SK-N-SH (cell line): ENCODE results near the gene LDAH. TPM values are rescaled to one million over a fixed set of nuclear protein-coding genes. Genes with fewer than 3 reads are reported as not detected.

ENCODE experiments used
- CTCF ChIA-PET: fragments of 300-600, 350-600 bp; formaldehyde crosslinking; extraction: SDS; loops from one replicate; lab custom pipeline; 2021; lab: Yijun Ruan, JAX
- POLR2A ChIA-PET: fragments of 350-600 bp; sonication (Branson Sonifier 250); formaldehyde crosslinking; extraction: SDS; loops from one replicate; lab custom pipeline; 2020; ENCODE audit warnings: antibody characterized with exemption, inconsistent platforms; lab: Yijun Ruan, JAX
- DNase-seq: peaks from one replicate; pipeline ENCODE4 v3.0.0; 2012
- H2AFZ ChIP-seq: fragments of 200-600 bp; sonication (generic); 2 replicates; pipeline ENCODE4 v1.8.1; 2016; ENCODE audit warnings: antibody characterized with exemption, mild to moderate bottlenecking, low read depth
- H3F3A ChIP-seq: fragments of 200-600 bp; sonication (generic); replicated peaks from 2 replicates; pipeline ENCODE3; 2016; ENCODE audit warnings: antibody characterized with exemption, mild to moderate bottlenecking; ENCODE audit not compliant: insufficient read depth
- H3K27ac ChIP-seq, 2 experiments: fragments of 200-500 bp in 1 of 2; fragments of 200-600 bp in 1 of 2; sonication (Bioruptor generic) in 1 of 2; sonication (generic), shearing (Covaris generic) in 1 of 2; 2 replicates each; pipeline versions ENCODE4 v1.5.1 to v1.6.1; 2014 to 2016; ENCODE audit warnings: low read depth in 2 of 2, inconsistent platforms in 1 of 2, low read length in 1 of 2, mild to moderate bottlenecking in 1 of 2, mixed read lengths in 1 of 2
- H3K27me3 ChIP-seq: fragments of 200-600 bp; sonication (generic), shearing (Covaris generic); 2 replicates; pipeline ENCODE4 v1.6.1; 2016; ENCODE audit warnings: mixed run types; ENCODE audit not compliant: insufficient read depth
- H3K36me3 ChIP-seq, 2 experiments: fragments of 200-500 bp in 1 of 2; fragments of 200-600 bp in 1 of 2; sonication (Bioruptor generic) in 1 of 2; sonication (generic) in 1 of 2; replicated peaks in 1 of 2; 2 replicates each; pipeline versions ENCODE3 to v1.5.1; 2014 to 2016; ENCODE audit warnings: low read length in 1 of 2, mild to moderate bottlenecking in 1 of 2; ENCODE audit not compliant: insufficient read depth in 2 of 2, control insufficient read depth in 1 of 2
- H3K4me1 ChIP-seq, 2 experiments: fragments of 200-500 bp in 1 of 2; fragments of 200-600 bp in 1 of 2; sonication (Bioruptor generic) in 1 of 2; sonication (generic), shearing (Covaris generic) in 1 of 2; 2 replicates each; pipeline versions ENCODE4 v1.5.1 to v1.6.1; 2014 to 2016; ENCODE audit warnings: low read depth in 1 of 2, low read length in 1 of 2, mixed run types in 1 of 2; ENCODE audit not compliant: insufficient read depth in 2 of 2, control insufficient read depth in 1 of 2
- H3K4me2 ChIP-seq: fragments of 200-600 bp; sonication (generic), shearing (Covaris generic); 2 replicates; pipeline ENCODE4 v1.6.1; 2017; ENCODE audit warnings: mixed run types
- H3K4me3 ChIP-seq, 2 experiments: fragments of 200-500 bp in 1 of 2; fragments of 200-600 bp in 1 of 2; sonication (Bioruptor generic) in 1 of 2; sonication (generic), shearing (Covaris generic) in 1 of 2; 2 replicates each; pipeline versions ENCODE4 v1.5.1 to v1.8.1; 2014 to 2016; ENCODE audit warnings: low read depth in 2 of 2, inconsistent platforms in 1 of 2, low read length in 1 of 2, mild to moderate bottlenecking in 1 of 2, mixed read lengths in 1 of 2, moderate library complexity in 1 of 2
- H3K79me2 ChIP-seq: fragments of 200-600 bp; sonication (generic); 2 replicates; pipeline ENCODE4 v1.8.1; 2017; ENCODE audit warnings: mild to moderate bottlenecking; ENCODE audit not compliant: insufficient read depth
- H3K9ac ChIP-seq: fragments of 200-600 bp; sonication (generic); 2 replicates; pipeline ENCODE4 v1.6.1; 2017; ENCODE audit warnings: mixed run types
- H3K9me2 ChIP-seq: fragments of 200-600 bp; sonication (generic); 2 replicates; pipeline ENCODE4 v1.6.1; 2017; ENCODE audit warnings: mixed run types
- H3K9me3 ChIP-seq: fragments of 200-600 bp; sonication (generic); 2 replicates; pipeline ENCODE4 v1.6.1; 2017; ENCODE audit warnings: mixed run types, mild to moderate bottlenecking, moderate library complexity
- H4K20me1 ChIP-seq: fragments of 200-600 bp; sonication (generic); 2 replicates; pipeline ENCODE4 v1.6.1; 2017; ENCODE audit warnings: mild to moderate bottlenecking, mixed run types; ENCODE audit not compliant: insufficient read depth
- CHD2 ChIP-seq: fragments of 150-350 bp; IDR thresholded peaks from 2 replicates; pipeline ENCODE4 v1.6.1; 2018; ENCODE audit warnings: low read length; ENCODE audit not compliant: partially characterized antibody
- EP300 ChIP-seq, 2 experiments: IDR thresholded peaks; 2 replicates each; pipeline versions ENCODE4 v1.4.0 to v1.6.1; 2012; ENCODE audit warnings: borderline replicate concordance in 1 of 2, low read depth in 1 of 2, low read length in 1 of 2
- JUND ChIP-seq: IDR thresholded peaks from 2 replicates; pipeline ENCODE4 v1.4.0; 2012
- POLR2AphosphoS5 ChIP-seq: IDR thresholded peaks from 2 replicates; pipeline ENCODE4 v1.6.1; 2012; ENCODE audit warnings: low read depth, low read length
- RAD21 ChIP-seq: IDR thresholded peaks from 2 replicates; pipeline ENCODE4 v1.6.1; 2012; ENCODE audit warnings: mild to moderate bottlenecking, low read length
- SMC3 ChIP-seq: IDR thresholded peaks from 2 replicates; pipeline ENCODE4 v1.6.1; 2012; ENCODE audit warnings: low read depth, low read length, improper control_type of control experiment
- TAF1 ChIP-seq: IDR thresholded peaks from 2 replicates; pipeline ENCODE4 v1.6.1; 2012; ENCODE audit warnings: low read depth, mild to moderate bottlenecking, low read length, moderate library complexity, borderline replicate concordance
- TCF12 ChIP-seq: IDR thresholded peaks from 2 replicates; pipeline ENCODE4 v1.4.0; 2012
- YY1 ChIP-seq: IDR thresholded peaks from 2 replicates; pipeline ENCODE4 v1.4.0; 2012; ENCODE audit warnings: low read depth, mild to moderate bottlenecking
- WGBS: methylation state at CpG from one replicate; pipeline ENCODE4 v1.1.6; 2017; ENCODE audit warnings: low lambda C conversion rate; 5-methylcytosine and 5-hydroxymethylcytosine counted together
- polyA plus RNA-seq, 3 experiments: library from polyadenylated mRNA; depleted of rRNA; stranded (reverse); fragments of >200 nt; gene quantifications; 2 replicates each; pipeline ENCODE4 v1.2.3, GENCODE V29; 2012
- TF ChIP-seq, protein P1 (sequence below): IDR thresholded peaks from 2 replicates; pipeline ENCODE4 v1.4.0; 2012; ENCODE audit warnings: low read depth, borderline replicate concordance

LDAH gene
- polyA plus RNA-seq, 1 of the 3 experiments (the other 2 are of a cell fraction) = 12.7 TPM

DNA sequence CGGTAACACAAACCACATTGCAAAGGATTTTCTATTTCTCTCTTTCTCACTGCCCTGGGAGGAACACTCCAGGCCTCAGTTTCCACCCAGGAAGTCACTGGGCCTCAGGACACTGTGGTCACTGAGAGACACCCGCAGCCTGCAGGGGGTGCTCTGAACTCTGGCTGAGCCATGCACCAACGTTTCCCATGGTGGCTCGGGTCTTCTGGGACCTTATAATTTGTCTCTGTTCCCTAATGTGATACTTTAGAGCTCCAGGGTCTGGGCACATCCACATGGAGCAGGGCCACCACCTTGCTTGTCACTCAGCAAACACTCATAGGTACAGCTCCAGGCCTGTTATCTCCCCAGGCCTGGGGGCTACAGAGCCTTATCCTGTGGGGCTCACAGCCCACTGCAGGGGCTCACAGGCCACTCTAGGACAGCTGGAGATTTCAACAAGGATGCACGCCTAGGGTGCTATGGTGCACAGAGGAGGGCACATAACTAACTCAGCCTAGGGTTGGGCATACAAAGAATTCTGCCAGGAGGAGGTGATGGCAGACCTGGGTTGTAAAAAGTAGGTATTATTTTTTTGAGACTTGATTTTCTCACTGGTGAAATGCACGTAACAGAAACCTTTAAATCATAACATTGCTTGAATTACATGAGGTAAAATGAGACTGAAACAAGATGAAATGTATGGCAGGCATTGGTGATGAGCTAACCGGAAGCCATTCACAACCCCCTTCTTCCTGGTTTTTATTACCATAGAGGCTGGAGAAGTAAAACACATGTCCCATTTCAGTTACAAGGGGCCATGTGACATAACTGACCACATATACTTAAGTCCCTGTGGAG, 169.0 kb downstream of the LDAH start:
- no peak overlapping the region for H3K27ac ChIP-seq
- H3K4me3 ChIP-seq = no peak overlapping the region
- TF ChIP-seq JUND (no peak), YY1 (no peak), SMC3 (no peak), TAF1 (no peak), TCF12 (no peak), RAD21 (no peak), POLR2AphosphoS5 (no peak), CHD2 (no peak)
- TF ChIP-seq, protein P1, sequence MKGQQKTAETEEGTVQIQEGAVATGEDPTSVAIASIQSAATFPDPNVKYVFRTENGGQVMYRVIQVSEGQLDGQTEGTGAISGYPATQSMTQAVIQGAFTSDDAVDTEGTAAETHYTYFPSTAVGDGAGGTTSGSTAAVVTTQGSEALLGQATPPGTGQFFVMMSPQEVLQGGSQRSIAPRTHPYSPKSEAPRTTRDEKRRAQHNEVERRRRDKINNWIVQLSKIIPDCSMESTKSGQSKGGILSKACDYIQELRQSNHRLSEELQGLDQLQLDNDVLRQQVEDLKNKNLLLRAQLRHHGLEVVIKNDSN = no peak
- H3K36me3 ChIP-seq = no peaks in the 10 kb centered on the region
- no peaks in the 10 kb centered on the region for H3K9me3 ChIP-seq
- no peak overlapping the region for H3K4me2 ChIP-seq
- no peak overlapping the region for H2AFZ ChIP-seq
- no peaks in the 10 kb centered on the region for H3F3A ChIP-seq
- H3K9ac ChIP-seq = no peak overlapping the region
- H3K79me2 ChIP-seq = no peaks in the 10 kb centered on the region
- no peak for DNase-seq
- H3K4me1 ChIP-seq = peaks cover 13 to 18% of the 10 kb centered on the region in 2 experiments; a peak in 2 of 4 replicates
- H4K20me1 ChIP-seq = no peaks in the 10 kb centered on the region
- H3K27me3 ChIP-seq = peaks cover 15% of the 10 kb centered on the region
- H3K9me2 ChIP-seq = no peaks in the 10 kb centered on the region
- POLR2A ChIA-PET = no interaction called here
- WGBS = 77% methylated on average over 7 of the region's 7 CpGs
- CTCF ChIA-PET = interaction anchor here (1.0 to 9.8 kb wide), 12 partner anchors 8 to 390 kb away, joined by 3 to 137 read pairs (median 6); partner anchors contain the start of genes APOB and GDF7

DNA sequence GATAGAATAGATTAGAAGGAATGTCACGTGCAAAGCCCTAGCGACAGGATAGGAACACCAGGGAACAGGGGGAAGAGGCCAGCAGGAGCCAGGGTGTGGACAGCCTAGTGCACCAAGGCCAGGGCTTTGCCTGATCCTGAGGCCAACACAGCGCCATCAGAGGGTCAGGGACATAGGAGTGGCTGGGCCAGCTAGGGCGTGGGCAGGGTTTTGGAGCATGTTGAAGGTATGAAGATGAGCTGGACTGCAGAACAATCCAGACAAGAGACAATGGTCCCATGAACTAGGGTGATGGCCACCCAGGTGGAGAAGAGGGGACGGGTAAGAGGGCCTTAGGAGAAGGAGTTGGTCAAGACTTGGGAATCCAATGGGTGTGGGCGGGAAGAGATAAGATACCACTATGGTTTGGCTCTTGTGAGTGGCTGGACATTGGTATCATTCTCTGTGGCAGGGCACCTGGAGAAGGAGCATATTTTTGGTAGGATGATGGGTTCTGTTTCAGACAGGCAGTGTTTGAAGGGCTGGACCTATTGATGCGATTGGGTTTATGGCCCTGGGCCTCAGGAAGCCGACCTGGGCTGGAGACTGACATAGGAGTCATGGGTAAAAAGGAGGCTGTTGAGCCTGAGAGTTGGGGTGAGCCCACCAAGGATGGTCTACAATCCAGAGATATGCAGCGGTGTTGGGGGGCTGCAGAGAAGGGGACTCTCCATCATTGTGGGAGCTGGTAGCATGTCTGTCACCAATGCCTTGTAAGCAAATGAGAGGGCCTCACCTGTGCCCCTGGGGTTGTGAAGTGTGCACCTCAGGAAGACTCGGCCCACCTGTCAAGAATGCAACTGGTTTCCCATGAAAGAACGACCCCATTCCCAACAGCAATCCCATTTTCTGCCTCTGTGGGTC, 170.0 kb downstream of the LDAH start:
- Histone ChIP-seq H3K9me2 (no peaks in the 10 kb centered on the region), H3K9me3 (no peaks in the 10 kb centered on the region), H3K79me2 (no peaks in the 10 kb centered on the region), H3K9ac (no peak overlapping the region), H3K27ac (no peak overlapping the region), H3K27me3 (peaks cover 11% of the 10 kb centered on the region), H3F3A (no peaks in the 10 kb centered on the region), H3K36me3 (no peaks in the 10 kb centered on the region), H3K4me1 (peaks cover 13 to 18% of the 10 kb centered on the region in 2 experiments; a peak in 2 of 4 replicates), H2AFZ (no peak overlapping the region), H4K20me1 (no peaks in the 10 kb centered on the region), H3K4me2 (no peak overlapping the region), H3K4me3 (no peak overlapping the region)
- 77% methylated on average over 11 of the region's 11 CpGs for WGBS
- TF ChIP-seq EP300 (IDR thresholded peaks at IDR 0.05; ENCODE audit: borderline replicate concordance in 1 of 2, low read depth in 1 of 2, low read length in 1 of 2) = no peak
- ChIA-PET CTCF (interaction anchor here (0.9 to 9.8 kb wide), 12 partner anchors 9 to 310 kb away, joined by 3 to 137 read pairs (median 10); partner anchors contain the start of gene GDF7), POLR2A (no interaction called here)
- DNase-seq = no peak
